Measurements from ENCODE around the gene C11orf58.

C11orf58 gene

DNA sequence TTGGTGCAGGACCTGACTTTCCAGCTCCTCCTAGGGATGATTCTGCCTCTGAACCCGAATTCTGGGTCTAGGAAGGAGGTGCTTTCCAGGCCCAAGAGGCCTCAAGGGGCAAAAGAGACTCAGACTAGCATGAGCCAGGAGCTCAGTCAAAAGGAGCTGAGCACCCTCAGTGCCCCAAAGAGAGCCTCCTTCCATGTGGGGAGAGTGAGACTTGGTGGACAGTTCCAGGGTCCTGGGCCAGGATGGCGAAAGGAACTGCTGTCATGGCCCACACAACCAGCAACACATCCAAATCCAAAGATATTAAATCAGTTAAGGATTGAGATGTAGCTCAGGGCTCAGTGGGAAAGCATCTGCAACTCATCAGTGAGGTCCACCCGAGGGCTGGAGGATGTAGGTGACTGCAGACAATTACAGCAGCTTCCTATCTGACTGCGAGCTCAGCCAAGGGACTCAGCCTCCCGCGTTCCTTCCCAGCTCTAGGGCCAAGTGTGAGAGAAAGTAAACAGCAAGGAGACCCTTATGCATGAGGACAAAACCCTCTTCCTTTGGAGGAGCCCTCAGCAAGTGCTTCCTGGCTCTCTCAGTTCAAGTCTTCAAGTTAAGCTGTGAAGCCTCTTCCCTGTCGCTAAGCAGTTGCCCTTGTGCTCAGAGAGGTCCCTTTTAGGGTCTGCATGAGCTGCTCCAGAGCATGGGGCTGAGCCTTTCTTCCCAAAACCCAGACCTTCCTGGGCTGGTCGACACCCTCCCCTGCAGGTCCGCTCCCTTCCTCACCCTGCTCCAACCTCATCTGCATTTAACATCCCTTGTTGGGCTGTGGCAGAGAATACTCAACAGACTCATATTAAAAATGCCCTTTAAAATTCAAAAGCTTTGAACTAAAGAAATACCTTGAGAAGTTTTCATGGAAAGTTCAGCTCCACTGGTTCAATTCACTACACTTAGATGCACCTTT lies 35.8 kb downstream of the C11orf58 start:
- Histone ChIP-seq H3K27me3 (replicated peaks; ENCODE audit: control insufficient read depth, insufficient read depth, low read length) (no peaks in the 10 kb centered on the region), H3K4me3 (replicated peaks; ENCODE audit: low read depth, low read length) (no peak overlapping the region), H3K36me3 (ENCODE audit: control insufficient read depth, insufficient read depth, low read length) (no peaks in the 10 kb centered on the region)
- no peak for DNase-seq (ENCODE audit: extremely low read depth, insufficient read length)
- TF ChIP-seq, protein P1, sequence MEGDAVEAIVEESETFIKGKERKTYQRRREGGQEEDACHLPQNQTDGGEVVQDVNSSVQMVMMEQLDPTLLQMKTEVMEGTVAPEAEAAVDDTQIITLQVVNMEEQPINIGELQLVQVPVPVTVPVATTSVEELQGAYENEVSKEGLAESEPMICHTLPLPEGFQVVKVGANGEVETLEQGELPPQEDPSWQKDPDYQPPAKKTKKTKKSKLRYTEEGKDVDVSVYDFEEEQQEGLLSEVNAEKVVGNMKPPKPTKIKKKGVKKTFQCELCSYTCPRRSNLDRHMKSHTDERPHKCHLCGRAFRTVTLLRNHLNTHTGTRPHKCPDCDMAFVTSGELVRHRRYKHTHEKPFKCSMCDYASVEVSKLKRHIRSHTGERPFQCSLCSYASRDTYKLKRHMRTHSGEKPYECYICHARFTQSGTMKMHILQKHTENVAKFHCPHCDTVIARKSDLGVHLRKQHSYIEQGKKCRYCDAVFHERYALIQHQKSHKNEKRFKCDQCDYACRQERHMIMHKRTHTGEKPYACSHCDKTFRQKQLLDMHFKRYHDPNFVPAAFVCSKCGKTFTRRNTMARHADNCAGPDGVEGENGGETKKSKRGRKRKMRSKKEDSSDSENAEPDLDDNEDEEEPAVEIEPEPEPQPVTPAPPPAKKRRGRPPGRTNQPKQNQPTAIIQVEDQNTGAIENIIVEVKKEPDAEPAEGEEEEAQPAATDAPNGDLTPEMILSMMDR (IDR thresholded peaks at IDR 0.05; ENCODE audit: insufficient read depth, low read length, poor library complexity, severe bottlenecking): no peak

DNA sequence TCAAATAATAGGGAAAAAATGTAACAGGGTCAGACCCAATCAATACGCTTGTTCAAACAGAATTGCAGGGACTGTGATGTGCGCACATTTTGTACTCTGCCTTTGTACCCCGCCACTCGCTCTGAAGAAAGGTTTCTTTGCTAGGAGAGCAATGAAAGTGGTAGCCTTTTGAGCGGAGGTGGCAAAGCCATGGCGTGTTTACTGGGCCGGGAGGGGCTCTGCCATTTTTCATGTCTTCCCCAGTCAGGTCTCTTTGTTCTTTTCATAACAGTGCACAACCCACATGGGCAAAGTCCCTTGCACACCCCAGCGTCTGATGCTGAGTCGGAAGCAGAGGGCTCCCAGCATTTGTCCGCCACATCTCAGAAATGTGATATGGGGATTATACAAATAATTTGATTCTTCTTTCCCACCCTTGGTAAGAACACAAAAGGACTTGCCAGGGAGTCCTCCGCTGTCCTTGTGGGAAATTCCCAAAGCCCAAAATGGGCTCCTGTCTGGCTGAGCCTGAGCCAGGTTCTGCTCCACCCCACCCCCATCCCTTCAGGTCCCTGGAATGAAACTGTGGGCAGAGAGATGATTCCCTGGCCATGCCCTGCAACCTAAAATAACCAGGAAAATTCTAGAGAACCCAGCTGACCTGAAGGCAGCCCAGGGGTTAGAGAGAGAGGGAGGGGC lies 36.6 kb downstream of the C11orf58 start:
- TF ChIP-seq, protein P1 (IDR thresholded peaks at IDR 0.05; ENCODE audit: insufficient read depth, low read length, poor library complexity, severe bottlenecking): no peak
- Histone ChIP-seq H3K4me3 (replicated peaks; ENCODE audit: low read depth, low read length) (no peak overlapping the region), H3K27me3 (replicated peaks; ENCODE audit: control insufficient read depth, insufficient read depth, low read length) (no peaks in the 10 kb centered on the region), H3K36me3 (ENCODE audit: control insufficient read depth, insufficient read depth, low read length) (no peaks in the 10 kb centered on the region)
- DNase-seq (ENCODE audit: extremely low read depth, insufficient read length): no peak

DNA sequence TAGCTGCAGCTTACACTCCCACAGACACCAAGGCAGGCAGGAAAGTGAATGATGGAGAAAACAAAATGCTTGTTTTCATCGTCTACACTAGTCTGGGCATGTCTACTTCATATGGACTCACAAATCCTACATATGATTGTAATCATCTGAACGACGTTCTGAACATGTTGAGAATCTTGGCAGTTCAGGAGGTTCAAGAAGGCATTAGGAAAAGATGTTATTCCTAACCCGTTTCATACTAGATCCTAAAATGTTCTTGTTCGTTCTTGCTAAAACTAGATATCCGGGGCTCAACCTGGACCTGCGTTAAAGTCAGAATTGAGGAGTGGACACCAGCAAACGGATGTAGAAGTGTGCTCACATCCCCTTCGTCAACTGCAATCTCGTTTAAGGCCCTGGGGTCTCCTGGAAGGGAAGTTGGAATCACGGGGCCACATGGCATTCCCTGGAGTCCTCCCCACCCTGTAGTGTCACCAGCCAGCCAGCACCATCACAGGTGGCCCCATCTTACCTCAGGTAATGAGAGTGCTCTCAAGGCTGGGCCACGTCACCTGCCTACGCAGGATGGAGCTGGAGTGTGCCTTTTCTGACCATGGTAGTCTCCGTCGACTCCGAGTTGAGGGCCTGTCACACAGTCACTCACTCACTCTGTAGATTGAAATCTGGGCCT lies 37.3 kb downstream of the C11orf58 start:
- Histone ChIP-seq H3K4me3 (replicated peaks; ENCODE audit: low read depth, low read length) (no peak overlapping the region), H3K27me3 (replicated peaks; ENCODE audit: control insufficient read depth, insufficient read depth, low read length) (no peaks in the 10 kb centered on the region), H3K36me3 (ENCODE audit: control insufficient read depth, insufficient read depth, low read length) (no peaks in the 10 kb centered on the region)
- no peak for DNase-seq (ENCODE audit: extremely low read depth, insufficient read length)
- TF ChIP-seq, protein P1 (IDR thresholded peaks at IDR 0.05; ENCODE audit: insufficient read depth, low read length, poor library complexity, severe bottlenecking): no peak

DNA sequence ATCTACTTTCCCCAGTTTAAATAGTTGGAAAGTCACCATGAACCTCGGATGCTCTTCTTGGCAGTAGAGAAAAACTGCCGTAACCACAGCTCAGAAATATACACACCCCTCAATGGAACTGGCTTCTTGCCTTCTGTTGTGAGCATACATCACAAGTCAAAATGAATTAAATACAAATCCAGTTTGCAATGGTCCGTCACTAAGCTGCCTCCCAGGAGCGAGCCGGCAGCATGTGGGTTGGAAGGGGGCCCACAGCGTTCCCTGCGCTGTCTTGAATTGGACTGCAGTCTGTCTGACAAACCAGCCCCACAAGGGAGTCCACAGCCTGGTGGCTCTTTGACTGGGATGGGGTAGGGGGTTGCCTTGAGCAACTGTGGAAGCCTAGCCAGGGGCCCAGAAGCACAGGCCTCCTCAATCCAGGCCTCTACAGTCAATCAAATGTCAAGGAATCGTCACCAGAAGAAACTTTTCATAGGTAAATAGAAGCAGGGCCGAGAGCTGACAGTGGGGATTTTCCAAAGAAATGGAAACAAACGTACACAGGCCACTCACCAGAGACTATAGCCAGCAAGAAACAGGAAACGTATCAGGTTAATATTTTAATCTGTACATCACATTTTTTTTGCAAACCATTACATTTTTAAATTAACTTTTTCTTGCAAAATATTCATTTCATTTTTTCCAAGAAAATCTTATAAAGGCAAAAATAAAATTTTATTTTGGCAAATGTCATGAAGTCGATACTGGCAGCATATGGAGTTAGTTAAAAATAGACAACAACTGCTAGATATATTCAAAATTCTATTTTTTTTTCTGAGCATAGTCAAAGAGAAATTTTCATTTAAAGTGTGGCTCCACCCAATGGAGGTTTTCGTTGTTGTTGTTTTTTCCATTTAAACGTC lies 38.5 kb downstream of the C11orf58 start:
- H3K4me3 ChIP-seq (replicated peaks; ENCODE audit: low read depth, low read length): no peak overlapping the region
- H3K27me3 ChIP-seq (replicated peaks; ENCODE audit: control insufficient read depth, insufficient read depth, low read length): no peaks in the 10 kb centered on the region
- TF ChIP-seq, protein P1 (IDR thresholded peaks at IDR 0.05; ENCODE audit: insufficient read depth, low read length, poor library complexity, severe bottlenecking): no peak
- H3K36me3 ChIP-seq (ENCODE audit: control insufficient read depth, insufficient read depth, low read length): no peaks in the 10 kb centered on the region
- DNase-seq (ENCODE audit: extremely low read depth, insufficient read length): no peak

DNA sequence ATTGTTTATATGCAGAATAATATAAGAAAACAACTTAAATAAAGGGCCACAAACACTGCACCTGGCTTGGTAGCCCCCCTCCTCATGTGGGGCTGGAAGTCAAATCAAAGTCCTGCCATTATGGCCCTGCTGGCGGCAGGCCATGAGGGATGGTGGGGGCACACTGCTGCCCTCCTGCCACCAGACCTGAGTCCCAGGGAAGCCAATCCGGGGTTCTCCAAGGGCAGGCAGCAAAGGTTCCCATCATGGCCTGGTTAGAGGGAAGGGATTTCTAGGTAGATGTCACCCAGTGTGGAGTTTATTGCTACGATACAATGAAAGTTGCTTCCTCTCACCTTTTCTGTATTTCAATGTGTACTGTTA lies 39.1 kb downstream of the C11orf58 start:
- TF ChIP-seq, protein P1 (IDR thresholded peaks at IDR 0.05; ENCODE audit: insufficient read depth, low read length, poor library complexity, severe bottlenecking): no peak
- Histone ChIP-seq H3K4me3 (replicated peaks; ENCODE audit: low read depth, low read length) (no peak overlapping the region), H3K27me3 (replicated peaks; ENCODE audit: control insufficient read depth, insufficient read depth, low read length) (no peaks in the 10 kb centered on the region), H3K36me3 (ENCODE audit: control insufficient read depth, insufficient read depth, low read length) (no peaks in the 10 kb centered on the region)
- no peak for DNase-seq (ENCODE audit: extremely low read depth, insufficient read length)

Data from GM06990 (cell line).